ENCODE results near the gene CEP192. TPM values are rescaled to one million over a fixed set of nuclear protein-coding genes. Genes with fewer than 3 reads are reported as not detected.
A peak's percentile ranks its signal among the peaks of the same experiment; 100 is the strongest.

CEP192 gene
- total RNA-seq, 2 donors from 2014 or later: 23.7 to 24.0 TPM

DNA sequence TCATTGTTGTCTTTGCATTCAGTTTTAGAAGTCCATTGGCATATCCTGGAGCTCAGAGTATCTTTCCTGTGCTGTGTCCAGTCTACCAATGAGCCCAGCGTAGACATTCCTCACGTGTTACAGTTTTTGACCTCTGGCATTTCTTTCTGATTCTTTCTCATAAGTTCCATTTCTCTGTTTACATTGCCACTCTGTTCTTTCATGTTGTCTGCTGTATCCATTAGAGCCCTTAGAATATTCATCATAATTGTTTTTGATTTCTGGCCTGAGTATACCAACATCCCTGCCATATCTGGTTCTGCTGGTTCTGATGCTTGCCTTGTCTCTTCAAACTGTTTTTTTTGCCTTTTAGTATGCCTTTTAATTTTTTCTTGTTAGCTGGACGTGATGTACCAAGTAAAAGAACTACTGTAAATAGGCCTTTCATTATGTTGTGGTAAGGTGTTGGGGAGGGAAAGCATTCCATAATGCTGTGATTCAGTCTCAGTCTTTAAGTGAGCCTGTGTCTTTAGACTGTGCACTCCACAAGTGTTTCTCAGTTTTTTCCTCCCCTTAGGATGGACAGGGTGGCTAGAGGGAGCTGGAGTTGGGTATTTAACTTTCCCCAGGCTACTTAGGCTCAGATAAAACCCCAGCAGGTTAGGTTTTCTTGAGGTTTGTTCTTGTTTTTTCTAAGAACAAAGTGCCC, 35.6 kb downstream of the CEP192 start:
- peaks cover 0 to 17% of the 10 kb centered on the region in 2 donors for H3K4me1 ChIP-seq
- H3K27ac ChIP-seq: no peak overlapping the region
- H3K36me3 ChIP-seq: peaks cover 6% of the 10 kb centered on the region
- TF ChIP-seq CTCF (IDR thresholded peaks at IDR 0.05): no peak
- H3K27me3 ChIP-seq: no peaks in the 10 kb centered on the region
- no peaks in the 10 kb centered on the region for H3K9me3 ChIP-seq
- DNase-seq (ENCODE audit: low spot score): no peak
- H3K4me3 ChIP-seq: no peak overlapping the region

DNA sequence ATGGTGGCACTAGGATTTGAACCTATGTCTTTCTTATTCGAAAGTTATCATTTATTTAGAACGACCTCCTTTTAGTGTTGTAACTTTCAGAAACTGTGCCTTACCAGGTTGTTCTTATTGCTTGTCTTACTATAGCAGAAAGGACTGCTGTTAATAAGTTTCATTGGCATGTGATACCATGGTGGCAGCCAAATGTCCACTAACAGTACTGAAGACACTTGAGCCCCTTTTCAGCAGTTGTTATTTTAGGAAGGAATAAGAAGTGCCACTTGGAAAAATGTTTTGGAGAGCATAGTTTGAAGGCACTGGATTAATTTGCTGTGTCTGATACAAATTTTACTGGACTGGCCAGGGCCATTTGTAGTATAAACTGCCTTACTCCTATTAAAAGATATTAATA, 37.7 kb downstream of the CEP192 start:
- TF ChIP-seq CTCF (IDR thresholded peaks at IDR 0.05): no peak
- no peaks in the 10 kb centered on the region for H3K9me3 ChIP-seq
- peaks cover 6% of the 10 kb centered on the region for H3K36me3 ChIP-seq
- DNase-seq (ENCODE audit: low spot score): no peak
- H3K4me1 ChIP-seq: peaks cover 0 to 17% of the 10 kb centered on the region in 2 donors
- H3K27me3 ChIP-seq: no peaks in the 10 kb centered on the region
- no peak overlapping the region for H3K4me3 ChIP-seq
- peak overlapping the region; percentile 64 to 75 for H3K27ac ChIP-seq

- no peaks in the 10 kb centered on the region for H3K36me3 ChIP-seq
- no peak for DNase-seq (ENCODE audit: low spot score)
These were observed 41.0 kb downstream of the CEP192 start for GRCh38 chr18:13032173-13032572.

GRCh38 chr18:13035249-13035914, 44.2 kb downstream of the CEP192 start:
- H3K27ac ChIP-seq: no peak overlapping the region
- peaks cover 9% of the 10 kb centered on the region for H3K36me3 ChIP-seq
- H3K9me3 ChIP-seq: no peaks in the 10 kb centered on the region
- no peak for TF ChIP-seq CTCF (IDR thresholded peaks at IDR 0.05)
- no peaks in the 10 kb centered on the region for H3K27me3 ChIP-seq
- DNase-seq (ENCODE audit: low spot score): no peak
- H3K4me3 ChIP-seq: no peak overlapping the region
- H3K4me1 ChIP-seq: no peaks in the 10 kb centered on the region

More at GRCh38 chr18:13032173-13032572, 41.0 kb downstream of the CEP192 start:
- Histone ChIP-seq H3K27me3 (no peaks in the 10 kb centered on the region), H3K9me3 (no peaks in the 10 kb centered on the region), H3K4me1 (peaks cover 0 to 9% of the 10 kb centered on the region in 2 donors), H3K27ac (no peak overlapping the region), H3K4me3 (no peak overlapping the region)
- no peak for TF ChIP-seq CTCF (IDR thresholded peaks at IDR 0.05)

DNA sequence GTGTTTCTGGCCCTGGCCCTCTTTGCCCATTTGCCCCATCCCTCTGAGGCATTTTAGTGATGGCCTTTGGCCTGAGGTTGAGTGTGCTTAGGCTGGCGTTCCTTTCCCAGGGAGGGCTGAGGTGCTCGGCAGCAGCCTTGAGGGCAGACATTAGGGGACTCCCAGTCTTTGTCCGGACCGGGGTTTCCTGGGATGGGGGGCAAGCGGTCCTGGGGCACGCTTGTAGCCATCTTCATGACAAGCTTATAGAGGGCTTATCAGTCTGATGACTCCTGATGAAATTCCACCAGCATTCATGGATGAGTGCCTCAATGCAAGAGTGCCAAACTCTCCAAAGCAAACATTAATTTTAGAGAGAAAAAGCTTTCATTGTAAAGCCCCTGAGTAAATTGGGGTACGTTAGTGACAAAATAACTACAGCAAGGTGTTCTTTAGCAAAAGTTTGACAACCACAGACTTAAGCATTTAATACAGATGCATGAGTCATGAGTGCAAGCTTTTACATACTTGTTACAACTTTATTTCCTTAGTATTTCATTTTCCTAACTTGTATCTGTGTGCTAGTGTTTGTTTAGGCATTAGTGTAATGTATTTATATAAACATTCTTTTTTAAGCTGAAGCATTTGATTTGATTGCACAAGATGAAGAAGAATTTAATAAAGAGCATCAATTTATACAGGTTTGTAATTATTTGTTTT, 45.6 kb downstream of the CEP192 start:
- DNase-seq (ENCODE audit: low spot score): no peak
- Histone ChIP-seq H3K4me1 (no peaks in the 10 kb centered on the region), H3K27ac (no peak overlapping the region), H3K27me3 (no peaks in the 10 kb centered on the region), H3K9me3 (no peaks in the 10 kb centered on the region), H3K36me3 (peaks cover 9% of the 10 kb centered on the region), H3K4me3 (no peak overlapping the region)
- no peak for TF ChIP-seq CTCF (IDR thresholded peaks at IDR 0.05)
